Measurements from ENCODE around the gene FANCF.

The FANCF gene

GRCh38 chr11:22624742-22625447 is 728 bp downstream of the FANCF start:
- peak; percentile 92 for DNase-seq

- no peak for DNase-seq
These were observed 7.8 kb downstream of the FANCF start for GRCh38 chr11:22617868-22618267.

GRCh38 chr11:22603933-22604332 is 21.7 kb downstream of the FANCF start:
- no peak for DNase-seq

GRCh38 chr11:22602504-22602903 is 23.1 kb downstream of the FANCF start:
- DNase-seq: no peak

- no peak for DNase-seq
These were observed 26.2 kb downstream of the FANCF start for GRCh38 chr11:22599458-22599857.

GRCh38 chr11:22597062-22597461 is 28.6 kb downstream of the FANCF start:
- DNase-seq: no peak

GRCh38 chr11:22584976-22585375 is 40.6 kb downstream of the FANCF start:
- DNase-seq: no peak

GRCh38 chr11:22583963-22584492 is 41.6 kb downstream of the FANCF start:
- no peak for DNase-seq

GRCh38 chr11:22582151-22582410 is 43.5 kb downstream of the FANCF start:
- no peak for DNase-seq

GRCh38 chr11:22581354-22582150 is 44.1 kb downstream of the FANCF start:
- DNase-seq: no peak

GRCh38 chr11:22577854-22578253 is 47.8 kb downstream of the FANCF start:
- DNase-seq: no peak
